Nephron (organoid): ENCODE measurements around the gene HOXA10.

Source experiments
- H3K27ac Mint-ChIP-seq, 3 experiments: 2 replicates each; pipeline ENCODE4 v1.8.0; 2020; ENCODE audit warnings: mixed read lengths in 3 of 3, mild to moderate bottlenecking in 2 of 3, moderate library complexity in 1 of 3
- H3K27me3 Mint-ChIP-seq: 2 replicates; pipeline ENCODE4 v1.8.0; 2021; ENCODE audit warnings: low read depth, mild to moderate bottlenecking, moderate library complexity, mixed read lengths
- H3K36me3 Mint-ChIP-seq: 2 replicates; pipeline ENCODE4 v1.8.0; 2020; ENCODE audit warnings: low read depth, mixed read lengths
- H3K4me1 Mint-ChIP-seq: 2 replicates; pipeline ENCODE4 v1.8.0; 2020; ENCODE audit warnings: mixed read lengths
- H3K4me3 Mint-ChIP-seq, 3 experiments: 2 replicates each; pipeline ENCODE4 v1.8.0; 2020; ENCODE audit warnings: mild to moderate bottlenecking in 3 of 3, mixed read lengths in 3 of 3, moderate library complexity in 2 of 3
- H3K9me3 Mint-ChIP-seq: 2 replicates; pipeline ENCODE4 v1.8.0; 2020; ENCODE audit warnings: mixed read lengths
- TF ChIP-seq, protein P1 (sequence below), 3 experiments: fragments of 200-600 bp; sonication (generic); IDR thresholded peaks; one replicate each; pipeline ENCODE4 v1.5.0; 2021; ENCODE audit warnings: antibody characterized with exemption in 3 of 3; ENCODE audit not compliant: unreplicated experiment in 3 of 3

HOXA10 gene

DNA sequence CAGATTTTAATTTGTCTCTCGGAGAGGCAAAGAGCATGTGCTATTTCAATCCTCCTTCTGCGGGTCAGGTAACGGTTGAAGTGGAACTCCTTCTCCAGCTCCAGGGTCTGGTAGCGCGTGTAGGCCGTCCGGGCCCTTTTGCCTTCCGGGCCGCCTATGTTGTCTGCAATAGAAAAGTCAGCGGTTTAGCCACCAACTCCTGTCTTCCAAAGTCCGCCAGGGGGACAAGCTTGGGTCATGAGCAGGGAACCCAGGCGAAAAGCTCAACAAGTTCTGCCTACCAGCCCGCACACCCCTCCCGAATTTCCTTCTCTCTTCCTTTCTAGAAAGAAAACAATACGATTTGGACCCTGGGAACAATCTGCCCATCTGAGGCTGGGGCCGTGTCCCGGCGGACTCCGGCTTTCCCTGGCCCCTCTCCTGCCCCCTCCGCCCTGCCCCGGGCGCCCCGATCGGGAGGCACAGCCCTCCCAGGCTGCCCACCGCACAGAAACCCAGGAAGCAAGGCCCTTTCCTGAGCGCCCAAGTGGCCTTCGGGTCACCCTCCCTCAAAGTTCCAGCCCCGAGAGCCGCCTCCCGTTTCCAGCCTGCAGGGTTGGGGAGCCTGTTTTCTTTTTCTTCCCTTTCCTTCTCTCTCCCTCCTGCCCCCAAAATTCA is 32.1 kb downstream of the HOXA10 start:
- Mint-ChIP-seq H3K4me3 (peak overlapping the region; percentile 95 to 98 (median 96)), H3K36me3 (peaks cover 83% of the 10 kb centered on the region), H3K9me3 (no peaks in the 10 kb centered on the region), H3K27ac (peak overlapping the region; percentile 98 to 100 (median 99)), H3K27me3 (peaks cover 10% of the 10 kb centered on the region), H3K4me1 (peaks cover 86% of the 10 kb centered on the region)
- TF ChIP-seq, protein P1, sequence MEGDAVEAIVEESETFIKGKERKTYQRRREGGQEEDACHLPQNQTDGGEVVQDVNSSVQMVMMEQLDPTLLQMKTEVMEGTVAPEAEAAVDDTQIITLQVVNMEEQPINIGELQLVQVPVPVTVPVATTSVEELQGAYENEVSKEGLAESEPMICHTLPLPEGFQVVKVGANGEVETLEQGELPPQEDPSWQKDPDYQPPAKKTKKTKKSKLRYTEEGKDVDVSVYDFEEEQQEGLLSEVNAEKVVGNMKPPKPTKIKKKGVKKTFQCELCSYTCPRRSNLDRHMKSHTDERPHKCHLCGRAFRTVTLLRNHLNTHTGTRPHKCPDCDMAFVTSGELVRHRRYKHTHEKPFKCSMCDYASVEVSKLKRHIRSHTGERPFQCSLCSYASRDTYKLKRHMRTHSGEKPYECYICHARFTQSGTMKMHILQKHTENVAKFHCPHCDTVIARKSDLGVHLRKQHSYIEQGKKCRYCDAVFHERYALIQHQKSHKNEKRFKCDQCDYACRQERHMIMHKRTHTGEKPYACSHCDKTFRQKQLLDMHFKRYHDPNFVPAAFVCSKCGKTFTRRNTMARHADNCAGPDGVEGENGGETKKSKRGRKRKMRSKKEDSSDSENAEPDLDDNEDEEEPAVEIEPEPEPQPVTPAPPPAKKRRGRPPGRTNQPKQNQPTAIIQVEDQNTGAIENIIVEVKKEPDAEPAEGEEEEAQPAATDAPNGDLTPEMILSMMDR (IDR thresholded peaks at IDR 0.05; ENCODE audit: unreplicated experiment in 3 of 3): peak in 1 of 3 experiments; percentile 29

DNA sequence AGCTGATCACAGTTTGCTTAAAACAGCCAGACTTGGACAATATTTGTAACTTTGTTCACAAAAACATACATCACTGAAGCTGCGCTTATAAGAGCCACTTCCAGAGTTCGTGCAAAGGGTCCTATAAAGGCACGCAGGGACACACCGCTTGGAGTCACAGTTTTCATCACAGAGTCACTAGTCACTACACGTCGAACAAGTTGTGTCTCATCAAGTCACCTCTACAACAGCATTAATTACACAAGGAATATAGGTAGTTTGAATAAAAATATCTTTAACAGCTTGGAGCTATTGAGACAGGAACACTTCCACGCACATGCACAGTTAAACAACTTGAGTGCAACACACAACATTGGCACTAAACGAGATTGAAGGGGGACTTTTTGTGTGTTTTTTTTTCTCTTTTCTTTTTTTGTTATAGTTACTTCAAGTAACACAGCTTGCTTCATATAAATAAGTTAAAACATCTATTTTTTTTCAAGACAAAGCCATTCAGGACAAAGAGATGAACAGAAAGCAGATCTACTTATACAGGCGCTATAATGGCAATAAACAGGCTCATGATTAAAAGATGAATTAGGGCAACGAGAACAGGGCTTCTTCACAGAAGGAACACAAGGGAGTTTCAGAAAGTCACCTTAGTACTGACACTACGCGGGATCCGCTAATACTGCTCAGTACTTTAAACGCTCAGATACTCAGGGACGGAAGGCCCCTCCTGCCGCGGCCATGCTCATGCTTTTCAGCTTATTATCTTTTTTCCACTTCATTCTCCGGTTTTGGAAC is 32.8 kb downstream of the HOXA10 start:
- H3K27ac Mint-ChIP-seq: peak overlapping the region; percentile 98 to 100 (median 99)
- H3K36me3 Mint-ChIP-seq: peaks cover 76% of the 10 kb centered on the region
- H3K27me3 Mint-ChIP-seq: peaks cover 10% of the 10 kb centered on the region
- peaks cover 85% of the 10 kb centered on the region for H3K4me1 Mint-ChIP-seq
- no peaks in the 10 kb centered on the region for H3K9me3 Mint-ChIP-seq
- TF ChIP-seq, protein P1 (IDR thresholded peaks at IDR 0.05; ENCODE audit: unreplicated experiment in 3 of 3): no peak
- peak overlapping the region; percentile 95 to 98 (median 96) for H3K4me3 Mint-ChIP-seq

DNA sequence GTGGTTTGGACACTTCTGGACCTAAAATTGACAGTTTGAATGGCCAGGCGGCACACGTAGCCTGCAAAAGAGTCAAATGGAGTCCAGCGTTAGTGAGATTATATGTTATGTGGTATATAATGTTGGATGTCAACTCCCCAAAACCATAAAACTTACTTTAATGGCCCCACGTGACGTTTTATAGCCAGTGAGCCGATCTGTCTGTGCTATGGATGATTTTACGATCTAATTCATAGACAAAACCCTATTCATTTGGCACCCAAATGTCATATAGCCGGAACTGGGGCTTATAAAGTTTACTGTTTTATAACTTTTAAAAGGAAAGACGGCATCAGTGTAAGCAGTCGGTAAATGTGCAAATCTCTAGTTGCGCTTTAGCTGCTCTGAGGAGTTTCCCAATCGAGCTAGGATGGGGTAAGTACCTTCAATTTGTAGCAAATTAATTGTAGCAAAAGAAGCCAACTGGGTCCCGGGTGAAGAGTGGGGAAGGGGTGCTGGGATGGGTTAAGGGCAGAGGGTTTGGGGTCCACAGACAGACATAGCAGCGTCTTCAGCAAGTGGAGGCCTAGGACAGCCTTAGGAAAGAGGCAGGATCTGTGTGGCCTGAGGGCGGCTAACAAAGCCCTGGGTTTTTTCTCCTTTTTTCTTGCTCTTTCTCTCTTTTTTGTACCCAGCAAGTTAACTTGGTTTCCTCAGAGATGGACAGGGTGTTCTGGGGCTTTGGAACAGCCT is 33.8 kb downstream of the HOXA10 start:
- Mint-ChIP-seq H3K4me3 (peak overlapping the region; percentile 95 to 98 (median 96)), H3K9me3 (no peaks in the 10 kb centered on the region), H3K27ac (peak overlapping the region; percentile 98 to 100 (median 99)), H3K4me1 (peaks cover 85% of the 10 kb centered on the region), H3K27me3 (peaks cover 10% of the 10 kb centered on the region), H3K36me3 (peaks cover 68% of the 10 kb centered on the region)
- TF ChIP-seq, protein P1 (IDR thresholded peaks at IDR 0.05; ENCODE audit: unreplicated experiment in 3 of 3): no peak

DNA sequence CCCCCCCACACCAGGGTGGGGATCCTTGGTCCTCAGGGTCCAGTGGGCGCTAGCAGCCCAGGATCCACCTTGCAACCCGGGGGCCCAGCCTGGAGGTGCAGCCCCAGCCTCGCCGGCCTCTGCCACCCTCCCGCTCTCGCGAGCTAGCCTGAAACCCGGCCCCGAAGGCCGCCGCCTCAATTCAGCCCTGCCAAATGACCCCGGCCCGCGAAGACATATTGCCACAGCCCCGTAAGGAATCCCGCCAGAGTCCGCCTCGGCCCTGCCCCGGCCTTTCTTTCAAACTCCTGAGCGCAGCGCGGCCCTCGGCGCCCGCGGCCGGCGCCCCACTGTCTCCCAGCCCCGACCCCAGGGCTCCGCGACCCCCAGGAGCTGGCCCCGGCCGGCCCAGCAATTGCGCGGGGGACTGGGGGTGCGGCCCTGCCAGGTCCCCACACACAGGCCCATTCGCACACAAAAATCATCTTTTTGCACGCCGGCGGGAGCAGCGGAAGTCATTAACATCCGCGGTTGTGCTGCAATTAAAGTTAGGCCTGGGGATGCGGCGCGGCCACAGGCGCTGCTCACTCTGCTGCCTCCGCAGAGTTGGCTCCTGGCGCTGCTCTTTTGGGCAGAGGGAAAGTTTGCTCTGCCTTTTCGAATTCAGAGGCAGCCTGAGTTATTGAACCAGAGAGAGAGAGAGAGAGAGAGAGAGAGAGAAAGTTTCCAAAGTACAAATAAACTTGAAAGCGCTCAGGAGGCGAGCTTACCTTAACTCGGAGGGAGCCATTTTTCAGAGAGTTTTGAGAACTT is 34.6 kb downstream of the HOXA10 start:
- peak overlapping the region; percentile 95 to 98 (median 96) for H3K4me3 Mint-ChIP-seq
- H3K27ac Mint-ChIP-seq: peak overlapping the region; percentile 98 to 100 (median 99)
- peaks cover 10% of the 10 kb centered on the region for H3K27me3 Mint-ChIP-seq
- TF ChIP-seq, protein P1 (IDR thresholded peaks at IDR 0.05; ENCODE audit: unreplicated experiment in 3 of 3): no peak
- H3K4me1 Mint-ChIP-seq: peaks cover 86% of the 10 kb centered on the region
- H3K36me3 Mint-ChIP-seq: peaks cover 68% of the 10 kb centered on the region
- no peaks in the 10 kb centered on the region for H3K9me3 Mint-ChIP-seq

DNA sequence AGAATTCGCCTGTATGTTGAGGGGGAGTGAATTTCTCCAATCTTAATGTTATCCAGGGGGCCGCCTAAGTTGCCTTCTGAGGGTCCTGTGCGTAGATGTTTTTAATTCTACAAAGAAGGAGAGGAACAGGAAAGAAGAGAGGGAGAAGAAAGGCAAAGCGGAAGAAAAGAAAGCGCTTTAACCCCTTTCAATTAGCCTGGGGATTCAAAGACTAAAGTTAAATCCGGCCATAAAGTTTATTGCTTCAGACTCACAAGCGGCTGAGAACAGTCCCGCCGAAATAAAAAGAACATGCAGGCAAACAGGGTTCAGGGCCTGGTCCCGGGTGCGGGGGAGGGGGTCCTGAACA is 35.2 kb downstream of the HOXA10 start:
- Mint-ChIP-seq H3K27me3 (peaks cover 10% of the 10 kb centered on the region), H3K36me3 (peaks cover 68% of the 10 kb centered on the region), H3K27ac (peak overlapping the region; percentile 89 to 100 (median 99)), H3K9me3 (no peaks in the 10 kb centered on the region), H3K4me3 (peak overlapping the region; percentile 88 to 98 (median 95)), H3K4me1 (peaks cover 86% of the 10 kb centered on the region)
- TF ChIP-seq, protein P1 (IDR thresholded peaks at IDR 0.05; ENCODE audit: unreplicated experiment in 3 of 3): no peak
